Activated CD8-positive, alpha-beta T cell treated with anti-CD3 and anti-CD28 coated beads for 36 hours (primary cell): ENCODE data around the gene SND1. TPM values are rescaled to one million over a fixed set of nuclear protein-coding genes. Genes with fewer than 3 reads are reported as not detected.

ENCODE experiments used
- ATAC-seq: fragments of 200-7000 bp; cut with Tn5 transposase; one replicate; pipeline ENCODE4 v1.10.0; 2021; ENCODE audit warnings: mild to moderate bottlenecking, moderate library complexity
- CTCF ChIA-PET: fragments of 350-600 bp; sonication (Branson Sonifier 250); formaldehyde crosslinking; loops from one replicate; lab custom pipeline; 2021; ENCODE audit warnings: antibody characterized with exemption; lab: Charles Lee
- POLR2A ChIA-PET: fragments of 350-600 bp; sonication (Branson Sonifier 250); formaldehyde crosslinking; loops from one replicate; lab custom pipeline; 2021; ENCODE audit warnings: antibody characterized with exemption; lab: Charles Lee
- DNase-seq: peaks from one replicate; pipeline ENCODE4 v3.0.0-alpha.2; 2020
- H3K27ac Mint-ChIP-seq: one replicate; pipeline ENCODE4 v1.8.0; 2021; ENCODE audit warnings: mild to moderate bottlenecking, mixed read lengths
- H3K27me3 Mint-ChIP-seq: one replicate; pipeline ENCODE4 v1.8.0; 2021; ENCODE audit warnings: mixed read lengths
- H3K36me3 Mint-ChIP-seq: one replicate; pipeline ENCODE4 v1.8.0; 2021; ENCODE audit warnings: low read depth, mixed read lengths
- H3K4me1 Mint-ChIP-seq: one replicate; pipeline ENCODE4 v1.8.0; 2021; ENCODE audit warnings: low read depth, mixed read lengths
- H3K4me3 Mint-ChIP-seq: one replicate; pipeline ENCODE4 v1.8.0; 2021; ENCODE audit warnings: mild to moderate bottlenecking, moderate library complexity, mixed read lengths
- H3K9me3 Mint-ChIP-seq: one replicate; pipeline ENCODE4 v1.8.0; 2021; ENCODE audit warnings: mixed read lengths
- CTCF ChIP-seq: fragments of 200-600 bp; IDR thresholded peaks from one replicate; pipeline ENCODE4 v1.8.0; 2022; ENCODE audit warnings: antibody characterized with exemption, mild to moderate bottlenecking
- intact Hi-C: fragments of 100-400 bp; cut with micrococcal nuclease; formaldehyde crosslinking; loops from one replicate; pipeline ENCODE4 v1.10.0; 2022
- total RNA-seq, 2 experiments: library from RNA; stranded (reverse); gene quantifications; one replicate each; pipeline ENCODE4 v1.2.3, GENCODE V29; 2021

Gene SND1
- total RNA-seq, 2 experiments from 2014 or later, result 206 to 208 TPM

GRCh38 chr7:127865466-127865865 is 213.5 kb downstream of the SND1 start:
- H3K9me3 Mint-ChIP-seq, result no peaks in the 10 kb centered on the region
- H3K27me3 Mint-ChIP-seq, result no peaks in the 10 kb centered on the region
- peaks cover 47% of the 10 kb centered on the region for H3K36me3 Mint-ChIP-seq
- H3K4me1 Mint-ChIP-seq, result peaks cover 23% of the 10 kb centered on the region
- ChIA-PET CTCF (no interaction called here), POLR2A (no interaction called here)
- DNase-seq, result no peak
- H3K4me3 Mint-ChIP-seq, result no peak overlapping the region
- intact Hi-C loops, result no loop called here
- no peak overlapping the region for H3K27ac Mint-ChIP-seq
- no peak for ATAC-seq
- no peak for TF ChIP-seq CTCF

GRCh38 chr7:127870231-127870907 is 218.4 kb downstream of the SND1 start:
- H3K27ac Mint-ChIP-seq, result no peak overlapping the region
- CTCF ChIA-PET, result interaction anchor here (0.6 kb wide), 1 partner anchor 148 kb away, joined by 3 read pairs; no protein-coding TSS in a partner anchor
- ATAC-seq, result no peak

GRCh38 chr7:127871226-127871625 is 219.2 kb downstream of the SND1 start:
- no peak for TF ChIP-seq CTCF
- intact Hi-C loops, result no loop called here
- CTCF ChIA-PET, result no interaction called here
- peaks cover 27% of the 10 kb centered on the region for H3K4me1 Mint-ChIP-seq
- POLR2A ChIA-PET, result interaction anchor here (0.6 kb wide), 1 partner anchor 16 kb away, joined by 3 read pairs; no protein-coding TSS in a partner anchor
- DNase-seq (no peak), ATAC-seq (no peak)
- no peak overlapping the region for H3K4me3 Mint-ChIP-seq
- no peaks in the 10 kb centered on the region for H3K27me3 Mint-ChIP-seq
- H3K36me3 Mint-ChIP-seq, result peaks cover 31% of the 10 kb centered on the region
- no peak overlapping the region for H3K27ac Mint-ChIP-seq
- no peaks in the 10 kb centered on the region for H3K9me3 Mint-ChIP-seq

More at GRCh38 chr7:127870231-127870907, 218.4 kb downstream of the SND1 start:
- Mint-ChIP-seq H3K4me1 (peaks cover 28% of the 10 kb centered on the region), H3K36me3 (peaks cover 33% of the 10 kb centered on the region), H3K4me3 (no peak overlapping the region), H3K27me3 (no peaks in the 10 kb centered on the region), H3K9me3 (no peaks in the 10 kb centered on the region)
- POLR2A ChIA-PET, result interaction anchor here (0.5 to 0.6 kb wide), 2 partner anchors 13 to 15 kb away, joined by 3 read pairs; no protein-coding TSS in a partner anchor
- no peak for TF ChIP-seq CTCF
- intact Hi-C loops, result no loop called here
- DNase-seq, result no peak

- Mint-ChIP-seq H3K36me3 (peaks cover 25% of the 10 kb centered on the region), H3K27ac (no peak overlapping the region), H3K4me1 (peaks cover 27% of the 10 kb centered on the region), H3K4me3 (no peak overlapping the region), H3K27me3 (no peaks in the 10 kb centered on the region), H3K9me3 (no peaks in the 10 kb centered on the region)
- no peak for TF ChIP-seq CTCF
- POLR2A ChIA-PET, result interaction anchor here (0.5 to 1.5 kb wide), 2 partner anchors 8 to 580 kb away, joined by 3 read pairs; no protein-coding TSS in a partner anchor
- CTCF ChIA-PET, result interaction anchor here (1.6 kb wide), 1 partner anchor 9 kb away, joined by 3 read pairs; no protein-coding TSS in a partner anchor
- ATAC-seq (no peak), DNase-seq (no peak)
- intact Hi-C loops, result no loop called here
Observed at GRCh38 chr7:127872122-127872521, 220.1 kb downstream of the SND1 start.

- ChIA-PET CTCF (interaction anchor here (1.6 kb wide), 1 partner anchor 8 kb away, joined by 3 read pairs; no protein-coding TSS in a partner anchor), POLR2A (interaction anchor here (1.5 kb wide), 1 partner anchor 9 kb away, joined by 3 read pairs; no protein-coding TSS in a partner anchor)
- Mint-ChIP-seq H3K27ac (no peak overlapping the region), H3K27me3 (no peaks in the 10 kb centered on the region), H3K36me3 (peaks cover 17% of the 10 kb centered on the region), H3K9me3 (no peaks in the 10 kb centered on the region), H3K4me1 (peaks cover 27% of the 10 kb centered on the region), H3K4me3 (no peak overlapping the region)
- no peak for DNase-seq
- no peak for ATAC-seq
- no peak for TF ChIP-seq CTCF
- intact Hi-C loops, result no loop called here
Observed at GRCh38 chr7:127873151-127873550, 221.2 kb downstream of the SND1 start.
